ENCODE measurements around the gene LAMA5.

The LAMA5 gene

GRCh38 chr20:62281161-62281933, 85.8 kb downstream of the LAMA5 start:
- no peak for DNase-seq

- no peak for DNase-seq
Measured at GRCh38 chr20:62280303-62280702, 86.8 kb downstream of the LAMA5 start.

DNA sequence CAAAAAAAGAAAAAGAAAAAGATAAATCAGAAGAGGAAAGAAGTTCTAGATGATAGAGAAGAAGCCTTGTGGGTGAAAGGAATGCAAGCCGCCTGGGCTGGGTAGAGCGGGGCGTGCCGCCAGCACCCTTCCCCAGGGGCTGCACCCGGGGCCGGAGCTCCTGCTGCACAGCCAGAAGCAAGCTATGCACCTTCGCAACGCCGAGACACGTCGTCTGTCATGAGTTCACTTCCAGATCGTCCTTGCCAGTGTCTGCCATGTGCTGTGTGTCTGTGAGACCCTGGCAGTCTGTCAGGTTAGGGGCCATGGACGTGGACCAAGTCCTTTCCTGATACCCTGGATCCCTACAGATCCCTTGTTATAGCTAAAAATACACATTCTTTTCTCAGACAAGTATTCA, 89.9 kb downstream of the LAMA5 start:
- no peak for DNase-seq

GRCh38 chr20:62276439-62276838, 90.7 kb downstream of the LAMA5 start:
- no peak for DNase-seq

- DNase-seq, result no peak
Measured at GRCh38 chr20:62275219-62275618, 91.9 kb downstream of the LAMA5 start.

DNA sequence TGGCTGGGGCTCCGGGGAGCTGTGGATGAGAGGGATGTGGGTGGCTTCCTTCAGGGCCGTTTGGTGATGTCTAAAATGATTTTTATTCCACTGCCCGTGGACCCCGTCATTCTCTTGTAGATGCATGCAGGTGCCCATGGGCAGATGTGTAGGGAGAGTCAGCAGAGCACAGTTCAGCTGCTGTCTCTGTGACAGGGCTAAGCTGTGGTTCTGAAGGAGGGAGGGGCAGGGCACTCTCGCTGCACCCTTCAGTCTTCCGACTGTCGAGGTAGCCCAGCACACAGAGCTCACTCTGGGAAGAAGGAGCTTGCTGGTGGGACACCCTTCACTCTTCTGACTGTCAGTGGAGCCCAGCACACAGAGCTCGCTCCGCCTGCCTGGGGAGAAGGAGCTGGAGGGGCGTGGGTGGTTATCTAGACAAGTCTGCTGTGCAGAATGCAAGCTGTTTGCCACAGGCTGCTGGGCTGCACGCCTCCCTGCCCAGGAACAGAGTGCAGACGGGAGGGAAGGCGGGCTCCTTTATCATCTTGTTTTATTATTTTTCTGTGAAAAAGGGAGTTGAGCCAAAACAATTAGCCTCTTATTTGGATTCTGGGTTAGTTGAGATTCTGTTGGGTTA, 92.7 kb downstream of the LAMA5 start:
- no peak for DNase-seq

- DNase-seq, result no peak
Measured at GRCh38 chr20:62273416-62273815, 93.7 kb downstream of the LAMA5 start.

DNA sequence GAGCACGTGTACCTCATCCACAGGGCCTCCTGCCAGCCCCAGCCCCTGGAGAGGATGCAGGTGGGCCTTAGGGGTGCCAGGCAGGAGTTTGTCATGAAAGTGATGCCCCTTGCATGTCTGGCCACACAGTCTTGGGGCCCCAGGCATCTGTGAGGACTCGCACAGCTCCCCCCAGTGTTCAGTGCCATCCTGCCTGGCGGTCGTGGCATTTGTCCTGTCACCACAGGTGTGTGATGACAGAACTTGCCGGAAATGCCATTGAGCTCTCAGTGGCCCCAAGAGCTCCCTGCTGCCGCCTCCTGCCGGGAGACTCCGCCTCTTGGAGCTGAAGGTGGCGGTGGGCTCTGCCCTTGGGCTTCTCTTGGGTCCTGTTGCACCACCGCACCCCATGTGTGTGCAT, 94.9 kb downstream of the LAMA5 start:
- no peak for DNase-seq

GRCh38 chr20:62269871-62270270, 97.2 kb downstream of the LAMA5 start:
- no peak for DNase-seq

DNA sequence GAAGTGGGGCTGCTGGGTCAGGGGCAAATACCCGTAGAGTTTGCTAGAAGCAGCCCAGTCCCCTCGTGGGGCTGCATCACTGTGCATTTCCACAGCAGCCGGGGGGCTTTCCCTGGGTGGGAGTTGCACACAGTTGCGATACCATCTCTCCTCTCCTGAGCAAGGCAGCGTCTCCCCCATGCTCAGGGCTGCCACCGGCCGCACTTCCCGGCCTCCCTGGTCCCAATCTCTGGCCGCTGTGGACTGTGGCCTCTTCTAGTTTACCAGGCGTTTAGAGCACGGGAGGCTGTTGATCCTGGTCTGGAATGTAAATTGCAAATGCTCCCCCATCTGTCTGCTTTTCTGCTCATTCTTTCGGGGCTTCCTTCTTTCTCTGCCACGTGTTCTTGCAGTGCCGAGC, 97.7 kb downstream of the LAMA5 start:
- DNase-seq, result no peak

- DNase-seq, result no peak
Measured at GRCh38 chr20:62268228-62268900, 98.7 kb downstream of the LAMA5 start.

DNA sequence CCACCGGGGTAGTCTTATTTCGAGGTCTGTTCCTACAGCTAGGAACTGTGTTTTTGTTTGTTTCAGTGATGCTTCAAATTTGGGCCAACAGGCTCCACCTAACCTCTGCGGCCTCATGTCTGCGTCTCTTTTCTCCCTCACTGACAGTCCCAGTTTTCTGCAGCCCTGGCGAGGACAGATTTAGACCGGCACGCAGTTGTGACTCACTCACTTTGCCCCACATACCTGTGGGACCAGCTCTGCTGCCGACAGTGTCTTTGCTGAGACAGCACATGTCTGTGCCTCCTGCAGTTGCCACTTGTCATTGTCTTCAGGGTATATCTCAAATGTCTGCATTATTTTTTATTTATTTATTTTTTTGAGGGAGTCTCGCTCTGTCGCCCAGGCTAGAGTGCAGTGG, 99.6 kb downstream of the LAMA5 start:
- DNase-seq, result no peak

- DNase-seq, result no peak
Measured at GRCh38 chr20:62266851-62267250, 100.3 kb downstream of the LAMA5 start.

- DNase-seq, result no peak
Measured at GRCh38 chr20:62266340-62266739, 100.8 kb downstream of the LAMA5 start.

- no peak for DNase-seq
Measured at GRCh38 chr20:62265365-62265764, 101.7 kb downstream of the LAMA5 start.

DNA sequence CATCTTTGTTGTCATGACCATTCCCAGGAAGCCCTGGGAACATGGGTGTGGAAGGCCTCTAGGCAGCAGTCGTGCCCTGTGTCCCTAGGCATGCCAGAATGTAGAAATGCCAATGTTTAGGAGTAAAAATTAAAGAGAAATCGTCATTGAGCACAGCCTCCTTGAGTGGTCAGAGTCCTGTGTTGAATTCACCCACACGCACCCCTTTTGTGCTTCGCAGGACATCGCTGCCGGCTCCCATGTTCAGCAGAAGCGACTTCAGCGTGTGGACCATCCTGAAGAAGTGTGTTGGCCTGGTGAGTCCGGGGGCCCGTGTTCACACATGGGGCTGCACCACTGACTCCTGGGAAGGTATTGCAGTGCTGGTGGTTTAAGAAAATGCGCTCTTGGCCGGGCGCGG, 103.7 kb downstream of the LAMA5 start:
- no peak for DNase-seq

- DNase-seq, result no peak
Measured at GRCh38 chr20:62262064-62262463, 105.0 kb downstream of the LAMA5 start.

DNA sequence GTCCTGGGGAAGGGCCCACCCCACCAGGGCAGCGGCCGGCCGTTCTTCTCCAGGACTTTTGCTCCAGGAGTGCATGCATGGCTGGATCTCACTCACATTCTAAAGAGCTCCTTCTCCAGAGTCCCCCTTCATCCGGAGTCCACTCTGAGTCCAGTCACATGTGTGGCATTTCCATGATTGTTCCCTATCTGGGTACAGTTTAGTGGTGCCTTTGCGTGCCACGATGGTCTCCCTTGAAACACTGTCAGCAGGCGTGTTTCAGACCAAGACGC, 107.9 kb downstream of the LAMA5 start:
- DNase-seq, result no peak
